CD4-positive, alpha-beta T cell (primary cell): ENCODE measurements around the gene CRNKL1. TPM values are rescaled to one million over a fixed set of nuclear protein-coding genes. Genes with fewer than 3 reads are reported as not detected.

Source experiments
- ATAC-seq: fragments of 200-7000 bp; cut with Tn5 transposase; one replicate; pipeline ENCODE4 v1.10.0; 2022; ENCODE audit warnings: mild to moderate bottlenecking; ENCODE audit not compliant: poor library complexity
- CTCF ChIA-PET: fragments of 350-600 bp; sonication (Branson Sonifier 250); formaldehyde crosslinking; loops from one replicate; lab custom pipeline; 2021; ENCODE audit warnings: antibody characterized with exemption, inconsistent platforms; lab: Charles Lee
- POLR2A ChIA-PET: fragments of 350-600 bp; sonication (Branson Sonifier 250); formaldehyde crosslinking; loops from one replicate; lab custom pipeline; 2021; ENCODE audit warnings: antibody characterized with exemption, inconsistent platforms; lab: Charles Lee
- DNase-seq, 14 experiments: peaks; one replicate each; pipeline ENCODE4 v3.0.0-alpha.2; 2013 to 2020; ENCODE audit warnings: mixed read lengths in 2 of 14
- H3K27ac ChIP-seq, 2 donors: one replicate each; pipeline versions ENCODE4 v1.5.1 to v1.7.0; 2013; ENCODE audit warnings: low read length in 2 of 2, low read depth in 1 of 2, mild to moderate bottlenecking in 1 of 2
- H3K27me3 ChIP-seq, 2 experiments: 1 replicate in 1 of 2; 2 replicates in 1 of 2; pipeline versions ENCODE4 v1.6.1 to v1.7.0; 2013; ENCODE audit warnings: low read length in 2 of 2, control low read depth in 1 of 2, mild to moderate bottlenecking in 1 of 2, moderate library complexity in 1 of 2; ENCODE audit not compliant: insufficient read depth in 2 of 2, control insufficient read depth in 1 of 2
- H3K36me3 ChIP-seq: one replicate; pipeline ENCODE4 v1.6.1; 2013; ENCODE audit warnings: low read length, control low read depth; ENCODE audit not compliant: insufficient read depth
- H3K4me1 ChIP-seq: one replicate; pipeline ENCODE4 v1.6.1; 2013; ENCODE audit warnings: low read length, control low read depth; ENCODE audit not compliant: insufficient read depth
- H3K4me3 ChIP-seq: one replicate; pipeline ENCODE4 v1.5.1; 2013; ENCODE audit warnings: mild to moderate bottlenecking, low read length, moderate library complexity
- H3K9me3 ChIP-seq, 2 experiments: 1 replicate in 1 of 2; 2 replicates in 1 of 2; pipeline versions ENCODE4 v1.6.1 to v1.7.0; 2013; ENCODE audit warnings: low read length in 2 of 2, mild to moderate bottlenecking in 2 of 2, control low read depth in 1 of 2, moderate library complexity in 1 of 2; ENCODE audit not compliant: control insufficient read depth in 1 of 2, insufficient read depth in 1 of 2
- H3K27ac Mint-ChIP-seq: one replicate; pipeline ENCODE4 v1.8.0; 2020; ENCODE audit warnings: mixed read lengths
- H3K27me3 Mint-ChIP-seq: one replicate; pipeline ENCODE4 v1.8.0; 2021; ENCODE audit warnings: mixed read lengths
- H3K36me3 Mint-ChIP-seq: one replicate; pipeline ENCODE4 v1.8.0; 2021; ENCODE audit warnings: low read depth, mixed read lengths
- H3K4me1 Mint-ChIP-seq: one replicate; pipeline ENCODE4 v1.8.0; 2021; ENCODE audit warnings: low read depth, mixed read lengths
- H3K4me3 Mint-ChIP-seq: one replicate; pipeline ENCODE4 v1.8.0; 2020; ENCODE audit warnings: mild to moderate bottlenecking, mixed read lengths
- H3K9me3 Mint-ChIP-seq: one replicate; pipeline ENCODE4 v1.8.0; 2020; ENCODE audit warnings: mixed read lengths
- CTCF ChIP-seq: fragments of 200-600 bp; IDR thresholded peaks from one replicate; pipeline ENCODE4 v1.8.0; 2022; ENCODE audit warnings: antibody characterized with exemption, mild to moderate bottlenecking
- intact Hi-C, 2 experiments: fragments of 100-400 bp; cut with DNase I in 1 of 2; cut with micrococcal nuclease in 1 of 2; formaldehyde crosslinking; loops; one replicate each; pipeline versions ENCODE4 v1.15.1 to v1.9.0; 2023 to 2025; cut with DNase I, micrococcal nuclease
- total RNA-seq, 174 experiments: library from RNA in 2 of 174; stranded (reverse) in 2 of 174; gene quantifications; one replicate each; pipeline ENCODE4 v1.2.3 and lab custom pipeline; 2021 to 2026

Gene CRNKL1
- total RNA-seq, 2 experiments from 2014 or later: 24.3 to 26.1 TPM

- no peak for DNase-seq
- POLR2A ChIA-PET: no interaction called here
- CTCF ChIA-PET: interaction anchor here (1.5 kb wide), 1 partner anchor 9 kb away, joined by 4 read pairs; no protein-coding TSS in a partner anchor
- Mint-ChIP-seq H3K36me3 (peaks cover 100% of the 10 kb centered on the region), H3K27ac (no peak overlapping the region), H3K4me3 (no peak overlapping the region), H3K4me1 (no peaks in the 10 kb centered on the region), H3K27me3 (no peaks in the 10 kb centered on the region), H3K9me3 (no peaks in the 10 kb centered on the region)
- H3K36me3 ChIP-seq: peaks cover 97% of the 10 kb centered on the region
- no peak for TF ChIP-seq CTCF
- ATAC-seq: no peak
- no peaks in the 10 kb centered on the region for H3K4me1 ChIP-seq
- H3K9me3 ChIP-seq: no peaks in the 10 kb centered on the region
- no peak overlapping the region for H3K27ac ChIP-seq
- intact Hi-C loops: no loop called here
- H3K4me3 ChIP-seq: no peak overlapping the region
- no peaks in the 10 kb centered on the region for H3K27me3 ChIP-seq
These were observed 14.3 kb downstream of the CRNKL1 start for GRCh38 chr20:20037960-20038359.

GRCh38 chr20:20036756-20037155 lies 15.5 kb downstream of the CRNKL1 start:
- Histone ChIP-seq H3K27ac (no peak overlapping the region), H3K36me3 (peaks cover 97% of the 10 kb centered on the region), H3K4me3 (no peak overlapping the region), H3K9me3 (no peaks in the 10 kb centered on the region), H3K27me3 (no peaks in the 10 kb centered on the region), H3K4me1 (no peaks in the 10 kb centered on the region)
- Mint-ChIP-seq H3K27ac (no peak overlapping the region), H3K27me3 (no peaks in the 10 kb centered on the region), H3K4me1 (no peaks in the 10 kb centered on the region), H3K9me3 (no peaks in the 10 kb centered on the region), H3K4me3 (no peak overlapping the region), H3K36me3 (peaks cover 100% of the 10 kb centered on the region)
- ChIA-PET POLR2A (interaction anchor here (1.8 kb wide), 1 partner anchor 15 kb away, joined by 6 read pairs; the partner anchor contains the start of genes CFAP61 and CRNKL1), CTCF (no interaction called here)
- intact Hi-C loops: no loop called here
- ATAC-seq (no peak), DNase-seq (no peak)
- TF ChIP-seq CTCF: no peak

GRCh38 chr20:20034486-20034885 lies 17.8 kb downstream of the CRNKL1 start:
- no peak overlapping the region for H3K4me3 Mint-ChIP-seq
- intact Hi-C loops: no loop called here
- POLR2A ChIA-PET: interaction anchor here (3.9 kb wide), 1 partner anchor 17 kb away, joined by 21 read pairs; the partner anchor contains the start of genes CFAP61 and CRNKL1
- Histone ChIP-seq H3K27ac (no peak overlapping the region), H3K27me3 (no peaks in the 10 kb centered on the region), H3K36me3 (peaks cover 86% of the 10 kb centered on the region), H3K4me3 (no peak overlapping the region), H3K4me1 (no peaks in the 10 kb centered on the region), H3K9me3 (no peaks in the 10 kb centered on the region)
- no peak overlapping the region for H3K27ac Mint-ChIP-seq
- H3K27me3 Mint-ChIP-seq: no peaks in the 10 kb centered on the region
- CTCF ChIA-PET: no interaction called here
- no peak for DNase-seq
- no peaks in the 10 kb centered on the region for H3K4me1 Mint-ChIP-seq
- no peaks in the 10 kb centered on the region for H3K9me3 Mint-ChIP-seq
- TF ChIP-seq CTCF: no peak
- ATAC-seq: no peak
- peaks cover 97% of the 10 kb centered on the region for H3K36me3 Mint-ChIP-seq
